GM23338 (cell line): ENCODE results near the gene ZGPAT. TPM values are rescaled to one million over a fixed set of nuclear protein-coding genes. Genes with fewer than 3 reads are reported as not detected.

Experiments used
- ATAC-seq: fragments of 200-7000 bp; cut with Tn5 transposase; 3 replicates; pipeline ENCODE4 v1.9.1; 2020
- DNase-seq: peaks from one replicate; pipeline ENCODE4 v3.0.0-alpha.2; 2015; ENCODE audit warnings: low spot score
- H2AFZ ChIP-seq: fragments of 200-600 bp; sonication (generic); 2 replicates; pipeline ENCODE4 v1.8.0; 2016; ENCODE audit warnings: antibody characterized with exemption, mild to moderate bottlenecking, moderate library complexity
- H3F3A ChIP-seq: fragments of 200-600 bp; sonication (generic); replicated peaks from 2 replicates; pipeline ENCODE4 v1.8.0; 2017; ENCODE audit warnings: antibody characterized with exemption, mixed run types, low read depth
- H3K27ac ChIP-seq: fragments of 200-600 bp; sonication (generic); 2 replicates; pipeline ENCODE4 v1.6.1; 2016; ENCODE audit warnings: low read depth
- H3K27me3 ChIP-seq: fragments of 200-600 bp; sonication (generic); 2 replicates; pipeline ENCODE4 v1.8.0; 2016; ENCODE audit warnings: mild to moderate bottlenecking, mixed run types, moderate library complexity; ENCODE audit not compliant: insufficient read depth
- H3K36me3 ChIP-seq: fragments of 200-600 bp; sonication (generic); 2 replicates; pipeline ENCODE4 v1.8.0; 2016; ENCODE audit warnings: mild to moderate bottlenecking; ENCODE audit not compliant: insufficient read depth
- H3K4me1 ChIP-seq: fragments of 200-600 bp; sonication (generic); 2 replicates; pipeline ENCODE4 v1.8.0; 2016; ENCODE audit warnings: mild to moderate bottlenecking, moderate library complexity; ENCODE audit not compliant: insufficient read depth
- H3K4me2 ChIP-seq: fragments of 200-600 bp; sonication (generic); 2 replicates; pipeline ENCODE4 v1.7.1; 2017; ENCODE audit warnings: mixed run types
- H3K4me3 ChIP-seq: fragments of 200-600 bp; sonication (generic); 2 replicates; pipeline ENCODE4 v1.6.1; 2016; ENCODE audit warnings: mixed run types
- H3K79me2 ChIP-seq: fragments of 200-600 bp; sonication (generic); replicated peaks from 2 replicates; pipeline ENCODE4 v1.8.0; 2017; ENCODE audit warnings: mild to moderate bottlenecking; ENCODE audit not compliant: insufficient read depth
- H3K9me2 ChIP-seq: fragments of 200-600 bp; sonication (generic); 2 replicates; pipeline ENCODE4 v1.8.0; 2017; ENCODE audit not compliant: insufficient read depth
- H4K20me1 ChIP-seq: fragments of 200-600 bp; sonication (generic); replicated peaks from 2 replicates; pipeline ENCODE4 v1.8.0; 2017; ENCODE audit warnings: mild to moderate bottlenecking; ENCODE audit not compliant: insufficient read depth
- H3K27ac Mint-ChIP-seq: 2 replicates; pipeline ENCODE4 v1.8.0; 2020; ENCODE audit warnings: inconsistent platforms, mild to moderate bottlenecking, moderate library complexity, mixed read lengths
- H3K27me3 Mint-ChIP-seq: 3 replicates; pipeline ENCODE4 v1.8.0; 2022; ENCODE audit warnings: low read depth, mild to moderate bottlenecking, moderate library complexity, mixed read lengths, inconsistent platforms; ENCODE audit not compliant: insufficient read depth, poor library complexity
- H3K36me3 Mint-ChIP-seq: 3 replicates; pipeline ENCODE4 v1.8.0; 2021; ENCODE audit warnings: low read depth, mild to moderate bottlenecking, inconsistent platforms, moderate library complexity, mixed read lengths
- H3K4me1 Mint-ChIP-seq: 3 replicates; pipeline ENCODE4 v1.8.0; 2020; ENCODE audit warnings: mild to moderate bottlenecking, inconsistent platforms, mixed read lengths
- H3K4me3 Mint-ChIP-seq: 3 replicates; pipeline ENCODE4 v1.8.0; 2021; ENCODE audit warnings: moderate library complexity, mild to moderate bottlenecking, inconsistent platforms, mixed read lengths
- H3K9me3 Mint-ChIP-seq: 3 replicates; pipeline ENCODE4 v1.8.0; 2020; ENCODE audit warnings: moderate library complexity, mild to moderate bottlenecking, inconsistent platforms, mixed read lengths
- CREB1 ChIP-seq: fragments of 250-450 bp; sonication (Bioruptor Pico); IDR thresholded peaks from 2 replicates; pipeline ENCODE4 v1.5.0; 2020; ENCODE audit warnings: low read depth, mild to moderate bottlenecking, moderate library complexity
- CTCF ChIP-seq, 2 experiments: fragments of 200-600 bp in 1 of 2; sonication (generic) in 1 of 2; conservative IDR thresholded peaks; 2 replicates each; pipeline versions ENCODE4 v1.5.1 to v1.6.1; 2016 to 2017; ENCODE audit warnings: antibody characterized with exemption in 2 of 2, low read depth in 2 of 2, mild to moderate bottlenecking in 2 of 2, moderate library complexity in 1 of 2
- ETS1 ChIP-seq: IDR thresholded peaks from 2 replicates; pipeline ENCODE4 v1.6.1; 2016; ENCODE audit warnings: antibody characterized with exemption
- EZH2 ChIP-seq: fragments of 200-600 bp; sonication (generic); IDR thresholded peaks from one replicate; pipeline ENCODE4 v1.8.0; 2017; ENCODE audit warnings: antibody characterized with exemption, mild to moderate bottlenecking, low read depth; ENCODE audit not compliant: unreplicated experiment
- EZH2phosphoT487 ChIP-seq: fragments of 200-600 bp; sonication (generic); IDR thresholded peaks from one replicate; pipeline ENCODE4 v1.8.1; 2018; ENCODE audit warnings: antibody characterized with exemption; ENCODE audit not compliant: unreplicated experiment
- JUNB ChIP-seq: IDR thresholded peaks from one replicate; pipeline ENCODE4 v1.6.1; 2016; ENCODE audit warnings: antibody characterized with exemption; ENCODE audit not compliant: unreplicated experiment
- NANOG ChIP-seq: IDR thresholded peaks from 2 replicates; pipeline ENCODE4 v1.6.1; 2016; ENCODE audit warnings: antibody characterized with exemption, borderline replicate concordance
- POLR2AphosphoS5 ChIP-seq: IDR thresholded peaks from 2 replicates; pipeline ENCODE4 v1.6.1; 2016; ENCODE audit warnings: antibody characterized with exemption, low read depth
- STAT1 ChIP-seq: IDR thresholded peaks from one replicate; pipeline ENCODE4 v1.6.1; 2016; ENCODE audit warnings: antibody characterized with exemption; ENCODE audit not compliant: unreplicated experiment
- ZNF114 ChIP-seq: fragments of 250-450 bp; sonication (Bioruptor Pico); IDR thresholded peaks from 2 replicates; pipeline ENCODE4 v1.5.0; 2020; ENCODE audit warnings: mild to moderate bottlenecking, moderate library complexity
- ZNF331 ChIP-seq: fragments of 250-450 bp; sonication (Bioruptor Pico); IDR thresholded peaks from 2 replicates; pipeline ENCODE4 v1.5.0; 2020; ENCODE audit warnings: low read depth, mild to moderate bottlenecking, moderate library complexity
- ZNF462 ChIP-seq: fragments of 250-450 bp; sonication (Bioruptor Pico); IDR thresholded peaks from 2 replicates; pipeline ENCODE4 v1.5.0; 2020; ENCODE audit warnings: mild to moderate bottlenecking, moderate library complexity
- polyA plus RNA-seq: library from polyadenylated mRNA; unstranded; fragments of >200 nt; fragmentation: Nextera tagmentation; extraction: Ambion mirVana; gene quantifications from 2 replicates; pipeline ENCODE4 v1.2.1, GENCODE V29; 2016
- total RNA-seq: library from RNA; depleted of rRNA; stranded (reverse); fragments of >200 nt; shearing (Covaris generic); gene quantifications from 2 replicates; pipeline ENCODE4 v1.2.3, GENCODE V29; 2014

Gene ZGPAT
- total and polyA plus RNA-seq, 2 experiments from 2014 or later, result 25.0 to 39.2 TPM

- no peaks in the 10 kb centered on the region for H3K36me3 ChIP-seq
- Mint-ChIP-seq H3K36me3 (peaks cover 9% of the 10 kb centered on the region), H3K27me3 (peaks cover 15% of the 10 kb centered on the region), H3K27ac (no peak overlapping the region), H3K9me3 (no peaks in the 10 kb centered on the region), H3K4me1 (peaks cover 3% of the 10 kb centered on the region; the same call in 2 of the 3 replicates), H3K4me3 (no peak overlapping the region; the same call in 2 of the 3 replicates)
- H4K20me1 ChIP-seq, result no peaks in the 10 kb centered on the region; the same call in 1 of the 2 replicates
- no peak for TF ChIP-seq CTCF (conservative IDR thresholded peaks at IDR 0.05; ENCODE audit: low read depth in 2 of 2)
- TF ChIP-seq EZH2, result no peak
- no peak for TF ChIP-seq EZH2phosphoT487
- no peak for TF ChIP-seq POLR2AphosphoS5
- TF ChIP-seq ZNF331 (CRISPR knock-in tag), result no peak
- H3K4me2 ChIP-seq, result no peak overlapping the region
- H3K27ac ChIP-seq, result no peak overlapping the region
- no peaks in the 10 kb centered on the region for H3K79me2 ChIP-seq
- DNase-seq, result no peak
- no peaks in the 10 kb centered on the region for H3K9me2 ChIP-seq
- no peak overlapping the region for H2AFZ ChIP-seq
- peaks cover 4% of the 10 kb centered on the region; the same call in 1 of the 2 replicates for H3F3A ChIP-seq
- ATAC-seq, result no peak
- H3K4me3 ChIP-seq, result no peak overlapping the region
- no peaks in the 10 kb centered on the region for H3K4me1 ChIP-seq
- no peaks in the 10 kb centered on the region for H3K27me3 ChIP-seq
These were observed 7.4 kb upstream of the ZGPAT start for GRCh38 chr20:63700199-63701050.

GRCh38 chr20:63701051-63701328 is 6.8 kb upstream of the ZGPAT start:
- H3K4me1 ChIP-seq, result no peaks in the 10 kb centered on the region
- H3K4me3 Mint-ChIP-seq, result no peak overlapping the region
- H3K4me3 ChIP-seq, result no peak overlapping the region
- no peak overlapping the region for H3K27ac Mint-ChIP-seq
- H3K9me3 Mint-ChIP-seq, result no peaks in the 10 kb centered on the region
- peaks cover 4% of the 10 kb centered on the region; the same call in 1 of the 2 replicates for H4K20me1 ChIP-seq
- no peak overlapping the region for H2AFZ ChIP-seq
- no peaks in the 10 kb centered on the region for H3K9me2 ChIP-seq
- H3K27me3 ChIP-seq, result no peaks in the 10 kb centered on the region
- H3K27me3 Mint-ChIP-seq, result peaks cover 16% of the 10 kb centered on the region
- peaks cover 4% of the 10 kb centered on the region; the same call in 1 of the 2 replicates for H3F3A ChIP-seq
- H3K4me1 Mint-ChIP-seq, result peaks cover 3% of the 10 kb centered on the region; the same call in 2 of the 3 replicates
- peaks cover 10% of the 10 kb centered on the region for H3K36me3 Mint-ChIP-seq
- DNase-seq, result no peak
- no peak for ATAC-seq
- H3K79me2 ChIP-seq, result no peaks in the 10 kb centered on the region
- H3K27ac ChIP-seq, result no peak overlapping the region
- H3K4me2 ChIP-seq, result no peak overlapping the region
- no peaks in the 10 kb centered on the region for H3K36me3 ChIP-seq
- TF ChIP-seq EZH2phosphoT487 (no peak), ETS1 (no peak), CREB1 (CRISPR knock-in tag) (no peak), ZNF114 (CRISPR knock-in tag) (no peak), JUNB (no peak), STAT1 (no peak), EZH2 (no peak), NANOG (no peak), POLR2AphosphoS5 (no peak), ZNF331 (CRISPR knock-in tag) (no peak), ZNF462 (CRISPR knock-in tag) (no peak)
